ENCODE results near the gene CFAP69. TPM values are rescaled to one million over a fixed set of nuclear protein-coding genes. Genes with fewer than 3 reads are reported as not detected.
A peak's percentile ranks its signal among the peaks of the same experiment; 100 is the strongest.

The CFAP69 gene
- total and polyA plus RNA-seq, 2 experiments from 2014 or later = 4.9 to 7.9 TPM

GRCh38 chr7:90337106-90337505 lies 92.1 kb downstream of the CFAP69 start:
- TF ChIP-seq ZNF114 (CRISPR knock-in tag; IDR thresholded peaks at IDR 0.05) (no peak), JUNB (IDR thresholded peaks at IDR 0.05; ENCODE audit: unreplicated experiment) (no peak), NANOG (IDR thresholded peaks at IDR 0.05; ENCODE audit: borderline replicate concordance) (no peak), ZNF331 (CRISPR knock-in tag; IDR thresholded peaks at IDR 0.05; ENCODE audit: low read depth) (no peak)
- H3K4me3 ChIP-seq = no peak overlapping the region
- no peak overlapping the region for H3K4me2 ChIP-seq
- no peak overlapping the region for H3K27ac Mint-ChIP-seq
- no peak overlapping the region for H3K27ac ChIP-seq (ENCODE audit: low read depth)
- H3K4me1 ChIP-seq (ENCODE audit: insufficient read depth) = no peaks in the 10 kb centered on the region
- ATAC-seq (no peak), DNase-seq (ENCODE audit: low spot score) (no peak)
- H3K27me3 Mint-ChIP-seq (ENCODE audit: insufficient read depth, low read depth, poor library complexity) = peaks cover 1% of the 10 kb centered on the region
- H3K36me3 ChIP-seq (ENCODE audit: insufficient read depth) = no peaks in the 10 kb centered on the region
- H3K27me3 ChIP-seq (ENCODE audit: insufficient read depth) = no peaks in the 10 kb centered on the region
- H3K4me1 Mint-ChIP-seq = no peaks in the 10 kb centered on the region
- H3K9me2 ChIP-seq (ENCODE audit: insufficient read depth) = no peaks in the 10 kb centered on the region
- H3K36me3 Mint-ChIP-seq (ENCODE audit: low read depth) = no peaks in the 10 kb centered on the region
- H2AFZ ChIP-seq = peak overlapping the region; percentile 85; the same call in 1 of the 2 replicates
- H4K20me1 ChIP-seq (replicated peaks; ENCODE audit: insufficient read depth) = no peaks in the 10 kb centered on the region
- no peak overlapping the region for H3K4me3 Mint-ChIP-seq
- no peaks in the 10 kb centered on the region for H3F3A ChIP-seq (replicated peaks; ENCODE audit: low read depth)
- no peaks in the 10 kb centered on the region for H3K79me2 ChIP-seq (replicated peaks; ENCODE audit: insufficient read depth)
- no peaks in the 10 kb centered on the region for H3K9me3 Mint-ChIP-seq

- peaks cover 9% of the 10 kb centered on the region; the same call in 2 of the 3 replicates for H3K4me1 Mint-ChIP-seq
- no peak overlapping the region for H3K27ac ChIP-seq (ENCODE audit: low read depth)
- peak overlapping the region; percentile 83 for H3K4me3 ChIP-seq
- H3K9me3 Mint-ChIP-seq = no peaks in the 10 kb centered on the region
- H3K36me3 Mint-ChIP-seq (ENCODE audit: low read depth) = peaks cover 2% of the 10 kb centered on the region; the same call in 1 of the 3 replicates
- H2AFZ ChIP-seq = peak overlapping the region; percentile 87
- no peak overlapping the region for H3K27ac Mint-ChIP-seq
- no peaks in the 10 kb centered on the region for H3K9me2 ChIP-seq (ENCODE audit: insufficient read depth)
- no peak for TF ChIP-seq STAT1 (IDR thresholded peaks at IDR 0.05; ENCODE audit: unreplicated experiment)
- TF ChIP-seq CTCF (conservative IDR thresholded peaks at IDR 0.05; ENCODE audit: low read depth in 2 of 2) = no peak
- H3K27me3 ChIP-seq (ENCODE audit: insufficient read depth) = no peaks in the 10 kb centered on the region
- no peak for ATAC-seq
- peaks cover 8% of the 10 kb centered on the region for H3K27me3 Mint-ChIP-seq (ENCODE audit: insufficient read depth, low read depth, poor library complexity)
- H3K36me3 ChIP-seq (ENCODE audit: insufficient read depth) = no peaks in the 10 kb centered on the region
- no peaks in the 10 kb centered on the region for H3F3A ChIP-seq (replicated peaks; ENCODE audit: low read depth)
- no peaks in the 10 kb centered on the region for H3K4me1 ChIP-seq (ENCODE audit: insufficient read depth)
- no peaks in the 10 kb centered on the region for H4K20me1 ChIP-seq (replicated peaks; ENCODE audit: insufficient read depth)
- H3K79me2 ChIP-seq (replicated peaks; ENCODE audit: insufficient read depth) = peaks cover 33% of the 10 kb centered on the region
- H3K4me3 Mint-ChIP-seq = peak overlapping the region; percentile 95
- H3K4me2 ChIP-seq = peak overlapping the region; percentile 91
- no peak for DNase-seq (ENCODE audit: low spot score)
These were observed 100.0 kb downstream of the CFAP69 start for GRCh38 chr7:90345016-90345415.

- no peaks in the 10 kb centered on the region for H3K27me3 ChIP-seq (ENCODE audit: insufficient read depth)
- Mint-ChIP-seq H3K4me3 (peak overlapping the region; percentile 95), H3K4me1 (peaks cover 9% of the 10 kb centered on the region; the same call in 2 of the 3 replicates), H3K27ac (peak overlapping the region; percentile 97), H3K36me3 (ENCODE audit: low read depth) (peaks cover 2% of the 10 kb centered on the region; the same call in 1 of the 3 replicates), H3K27me3 (ENCODE audit: insufficient read depth, low read depth, poor library complexity) (peaks cover 6% of the 10 kb centered on the region), H3K9me3 (no peaks in the 10 kb centered on the region)
- peak overlapping the region; percentile 83 for H3K4me3 ChIP-seq
- peak; percentile 40 for DNase-seq (ENCODE audit: low spot score)
- no peaks in the 10 kb centered on the region for H3K4me1 ChIP-seq (ENCODE audit: insufficient read depth)
- H3K79me2 ChIP-seq (replicated peaks; ENCODE audit: insufficient read depth) = peaks cover 40% of the 10 kb centered on the region
- H3F3A ChIP-seq (replicated peaks; ENCODE audit: low read depth) = no peaks in the 10 kb centered on the region
- peak; percentile 57 for ATAC-seq
- no peaks in the 10 kb centered on the region for H3K9me2 ChIP-seq (ENCODE audit: insufficient read depth)
- peak overlapping the region; percentile 87 for H2AFZ ChIP-seq
- H3K36me3 ChIP-seq (ENCODE audit: insufficient read depth) = no peaks in the 10 kb centered on the region
- H3K27ac ChIP-seq (ENCODE audit: low read depth) = 0 out of 2 replicates have a peak overlapping the region, but pooled peaks have one; percentile 20
- no peaks in the 10 kb centered on the region for H4K20me1 ChIP-seq (replicated peaks; ENCODE audit: insufficient read depth)
- peak overlapping the region; percentile 91 for H3K4me2 ChIP-seq
- TF ChIP-seq ZNF462 (CRISPR knock-in tag; IDR thresholded peaks at IDR 0.05) (no peak), ZNF114 (CRISPR knock-in tag; IDR thresholded peaks at IDR 0.05) (no peak), NANOG (IDR thresholded peaks at IDR 0.05; ENCODE audit: borderline replicate concordance) (no peak)
These were observed 100.8 kb downstream of the CFAP69 start for GRCh38 chr7:90345595-90346335.

All from GM23338 (cell line).